HepG2 (cell line): ENCODE measurements around the gene HPCAL1. TPM values are rescaled to one million over a fixed set of nuclear protein-coding genes. Genes with fewer than 3 reads are reported as not detected.

ENCODE experiments used
- ATAC-seq: fragments of 200-7000 bp; cut with Tn5 transposase; 3 replicates; pipeline ENCODE4 v1.9.1; 2020; ENCODE audit warnings: mild to moderate bottlenecking, moderate library complexity
- BruUV-seq: library from RNA; stranded (reverse); fragments of 400-500 nt; replicated peaks from 2 replicates; lab custom pipeline; 2021; lab: Mats Ljungman, UMichigan
- CTCF ChIA-PET: fragments of 300-600 bp; formaldehyde crosslinking; extraction: SDS; loops from one replicate; lab custom pipeline; 2021; ENCODE audit warnings: low total read pairs, inconsistent platforms, low intra/inter-chr PET ratio; lab: Yijun Ruan, JAX
- POLR2A ChIA-PET: fragments of 350-600 bp; sonication (Branson Sonifier 250); formaldehyde crosslinking; loops from one replicate; lab custom pipeline; 2020; ENCODE audit warnings: antibody characterized with exemption, inconsistent platforms; lab: Yijun Ruan, JAX
- DNase-seq: peaks from one replicate; pipeline ENCODE4 v3.0.0-alpha.2; 2015; ENCODE audit warnings: low spot score
- FAIRE-seq: peaks from 3 replicates; lab custom pipeline; 2011; peaks lifted over from hg19 to GRCh38; lab: Jason Lieb, UNC
- H2AFZ ChIP-seq: one replicate; pipeline ENCODE4 v1.6.1; 2011; ENCODE audit warnings: low read length, inconsistent platforms
- H3K27ac ChIP-seq: fragments of 300-600 bp; 3 replicates; pipeline ENCODE4 v1.8.0; 2011; ENCODE audit warnings: mixed run types, mild to moderate bottlenecking, mixed read lengths, low read length, inconsistent platforms; ENCODE audit not compliant: insufficient read depth; ENCODE audit errors: extremely low read length
- H3K27me3 ChIP-seq, 2 experiments: fragments of 200-600 bp in 1 of 2; 2 replicates in 1 of 2; 3 replicates in 1 of 2; pipeline versions ENCODE4 v1.6.0 to v1.8.0; 2011; ENCODE audit warnings: low read length in 2 of 2, mild to moderate bottlenecking in 2 of 2, moderate library complexity in 2 of 2, inconsistent platforms in 1 of 2; ENCODE audit not compliant: insufficient read depth in 2 of 2, control insufficient read depth in 1 of 2
- H3K36me3 ChIP-seq, 2 experiments: fragments of 200-600 bp in 1 of 2; replicated peaks in 1 of 2; 2 replicates in 1 of 2; 3 replicates in 1 of 2; pipeline versions ENCODE4 v1.5.1 to v1.8.0; 2011; ENCODE audit warnings: low read length in 2 of 2, inconsistent platforms in 1 of 2; ENCODE audit not compliant: insufficient read depth in 2 of 2, control insufficient read depth in 1 of 2
- H3K4me1 ChIP-seq: 2 replicates; pipeline ENCODE4 v1.5.1; 2012; ENCODE audit warnings: low read length, inconsistent platforms; ENCODE audit not compliant: insufficient read depth
- H3K4me2 ChIP-seq: 2 replicates; pipeline ENCODE4 v1.6.0; 2011; ENCODE audit warnings: low read depth, low read length, inconsistent platforms
- H3K4me3 ChIP-seq, 3 experiments: fragments of 200-600 bp in 1 of 3; sonication (generic), shearing (Covaris generic) in 1 of 3; replicated peaks in 1 of 3; 2 replicates each; pipeline ENCODE4 v1.5.1; 2011 to 2016; ENCODE audit warnings: low read length in 3 of 3, inconsistent platforms in 2 of 3, low read depth in 2 of 3, mild to moderate bottlenecking in 2 of 3, control low read depth in 1 of 3, mixed read lengths in 1 of 3; ENCODE audit not compliant: insufficient read depth in 1 of 3
- H3K79me2 ChIP-seq: one replicate; pipeline ENCODE4 v1.6.1; 2011; ENCODE audit warnings: low read length, inconsistent platforms; ENCODE audit not compliant: insufficient read depth
- H3K9ac ChIP-seq: 2 replicates; pipeline ENCODE4 v1.6.0; 2011; ENCODE audit warnings: mild to moderate bottlenecking, low read depth, low read length, inconsistent platforms; ENCODE audit not compliant: insufficient read depth
- H3K9me3 ChIP-seq: 2 replicates; pipeline ENCODE4 v1.5.1; 2012; ENCODE audit warnings: mild to moderate bottlenecking, low read length
- H4K20me1 ChIP-seq: 2 replicates; pipeline ENCODE4 v1.6.0; 2011; ENCODE audit warnings: inconsistent platforms, mild to moderate bottlenecking, low read length, moderate library complexity; ENCODE audit not compliant: insufficient read depth
- KIAA2018 ChIP-seq: sonication (generic); formaldehyde crosslinking; IDR thresholded peaks from 2 replicates; pipeline ENCODE4 v1.5.0; 2020; ENCODE audit warnings: mild to moderate bottlenecking, missing genetic modification reagents, borderline replicate concordance
- NFKBIZ ChIP-seq: IDR thresholded peaks from 2 replicates; pipeline ENCODE4 v1.6.1; 2018; ENCODE audit warnings: missing genetic modification reagents, missing compliant biosample characterization
- SALL1 ChIP-seq: sonication (generic); formaldehyde crosslinking; IDR thresholded peaks from 2 replicates; pipeline ENCODE4 v1.8.0; 2022; ENCODE audit warnings: mild to moderate bottlenecking, missing genetic modification reagents
- ZBTB1 ChIP-seq: sonication (generic); formaldehyde crosslinking; IDR thresholded peaks from 2 replicates; pipeline ENCODE4 v1.4.0; 2020; ENCODE audit warnings: missing genetic modification reagents, borderline replicate concordance
- ZEB1 ChIP-seq: IDR thresholded peaks from 2 replicates; pipeline ENCODE4 v1.6.1; 2012; ENCODE audit warnings: mild to moderate bottlenecking, low read depth, inconsistent platforms; ENCODE audit not compliant: insufficient replicate concordance
- ZNF550 ChIP-seq: sonication (generic); formaldehyde crosslinking; IDR thresholded peaks from 2 replicates; pipeline ENCODE4 v1.4.0; 2020; ENCODE audit warnings: mild to moderate bottlenecking, missing genetic modification reagents, borderline replicate concordance
- ZNF792 ChIP-seq: IDR thresholded peaks from 2 replicates; pipeline ENCODE4 v1.6.1; 2016
- WGBS: methylation state at CpG from one replicate; pipeline ENCODE4 v1.1.6; 2017; ENCODE audit warnings: low lambda C conversion rate; 5-methylcytosine and 5-hydroxymethylcytosine counted together
- in situ Hi-C: cut with HindIII; loops from 2 replicates; pipeline ENCODE4 v1.10.0; 2017; ENCODE audit warnings: low pct_unique_long_range_greater_than_20kb; ENCODE audit not compliant: extremely low pct_ligation_motif_present
- intact Hi-C: fragments of 100-400 bp; cut with micrococcal nuclease; formaldehyde crosslinking; loops from one replicate; pipeline ENCODE4 v1.10.0; 2022; ENCODE audit not compliant: unreplicated experiment
- polyA plus RNA-seq, 8 experiments: library from polyadenylated mRNA; depleted of rRNA in 3 of 8; stranded (reverse) in 7 of 8; unstranded in 1 of 8; fragments of >200 nt; fragmentation: Illumina TruSeq in 4 of 8; extraction: Trizol in 4 of 8; gene quantifications; 2 replicates each; pipeline versions ENCODE4 v1.2.1 to v1.2.3, GENCODE V29; 2011 to 2016; ENCODE audit warnings: low read depth in 4 of 8, missing spikeins in 1 of 8, mixed read lengths in 1 of 8; ENCODE audit not compliant: insufficient read depth in 1 of 8
- total RNA-seq, 5 experiments: library from RNA; depleted of rRNA; stranded (reverse); fragments of >200 nt; fragmentation: Illumina TruSeq; extraction: Trizol; gene quantifications; 2 replicates each; pipeline ENCODE4 v1.2.3, GENCODE V29; 2016; ENCODE audit warnings: low read depth in 1 of 5

The HPCAL1 gene
- total and polyA plus RNA-seq, 2 of the 13 experiments (the other 11 are each of a cell fraction or from before 2014, with no cell fraction given): 29.5 to 29.9 TPM

DNA sequence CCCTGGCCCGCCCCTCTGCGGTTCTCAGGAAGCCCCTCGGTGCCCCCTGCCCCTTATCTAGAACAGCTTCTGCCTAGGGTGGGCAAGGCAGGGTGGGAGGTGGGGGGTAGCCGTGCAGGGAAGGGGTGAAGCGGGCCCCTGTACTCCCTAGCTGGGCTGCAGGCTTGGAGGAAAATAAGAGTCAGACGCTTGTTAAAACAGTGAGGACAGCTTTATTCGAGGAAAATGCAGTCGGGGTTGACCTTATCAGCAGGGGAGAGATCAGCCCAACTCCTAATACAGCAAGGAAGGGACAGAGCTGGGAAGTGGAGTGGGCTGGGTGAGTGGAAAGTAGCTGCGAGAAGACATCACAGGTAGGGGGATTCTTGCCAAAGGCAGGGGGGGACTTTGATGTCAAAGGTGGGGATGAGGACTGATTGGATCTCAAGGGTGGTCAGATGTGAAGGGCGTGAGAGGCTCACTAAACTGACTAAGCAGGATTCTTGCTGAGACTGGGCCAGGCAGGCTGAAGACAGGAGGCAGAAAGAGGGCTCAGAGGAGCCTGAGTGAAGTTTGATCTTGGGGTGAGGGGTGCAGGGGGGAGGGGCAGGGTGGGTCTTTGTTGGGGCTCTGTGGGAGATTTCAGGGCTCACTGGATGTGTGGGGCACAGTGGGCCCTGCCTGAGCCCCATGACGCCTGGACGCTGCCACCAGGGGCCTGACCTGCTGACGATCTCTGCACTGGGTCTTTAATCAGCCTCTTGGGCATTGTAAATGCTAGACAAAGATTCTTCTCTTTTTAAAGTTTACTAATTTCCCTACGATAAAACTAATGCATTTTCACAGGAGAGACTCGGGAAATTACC lies 29.9 kb downstream of the HPCAL1 start:
- H3K27ac ChIP-seq: no peak overlapping the region
- H3K9me3 ChIP-seq: peaks cover 7% of the 10 kb centered on the region; the same call in 1 of the 2 replicates
- H3K79me2 ChIP-seq: peaks cover 45% of the 10 kb centered on the region
- POLR2A ChIA-PET: no interaction called here
- ATAC-seq (no peak), DNase-seq (no peak), FAIRE-seq (no peak)
- no peak for TF ChIP-seq ZNF550
- TF ChIP-seq ZEB1: no peak
- no peak for TF ChIP-seq KIAA2018 (CRISPR knock-in tag)
- TF ChIP-seq SALL1 (CRISPR knock-in tag): no peak
- no peak for TF ChIP-seq ZBTB1
- TF ChIP-seq ZNF792 (CRISPR knock-in tag): no peak
- no peak for TF ChIP-seq NFKBIZ (CRISPR knock-in tag)
- BruUV-seq: no TSS peak
- no peaks in the 10 kb centered on the region; a peak in 1 of 5 replicates for H3K27me3 ChIP-seq
- no peak overlapping the region for H3K9ac ChIP-seq
- no peak overlapping the region for H3K4me2 ChIP-seq
- in situ Hi-C loops: no loop called here
- no peak overlapping the region for H3K4me3 ChIP-seq
- 89% methylated on average over 15 of the region's 15 CpGs for WGBS
- CTCF ChIA-PET: no interaction called here
- intact Hi-C loops: no loop called here
- H2AFZ ChIP-seq: no peak overlapping the region
- H3K36me3 ChIP-seq: peaks cover 2 to 7% of the 10 kb centered on the region in 2 experiments; a peak in 3 of 5 replicates
- H3K4me1 ChIP-seq: peaks cover 75% of the 10 kb centered on the region
- H4K20me1 ChIP-seq: peaks cover 7% of the 10 kb centered on the region; the same call in 1 of the 2 replicates
